HepG2 (cell line): ENCODE results near the gene TMUB1. TPM values are rescaled to one million over a fixed set of nuclear protein-coding genes. Genes with fewer than 3 reads are reported as not detected.

Source experiments
- ATF2 ChIP-seq: sonication (generic); formaldehyde crosslinking; IDR thresholded peaks from 2 replicates; pipeline ENCODE4 v1.4.0; 2020; ENCODE audit warnings: missing genetic modification reagents
- CC2D1A ChIP-seq: sonication (generic); formaldehyde crosslinking; IDR thresholded peaks from 2 replicates; pipeline ENCODE4 v1.8.1; 2023; ENCODE audit warnings: mild to moderate bottlenecking, missing genetic modification reagents
- GMEB2 ChIP-seq: IDR thresholded peaks from 2 replicates; pipeline ENCODE4 v1.6.1; 2016; ENCODE audit warnings: missing biosample characterization, missing genetic modification reagents, low read depth
- KLF12 ChIP-seq: sonication (generic); formaldehyde crosslinking; IDR thresholded peaks from 2 replicates; pipeline ENCODE4 v1.4.0; 2020; ENCODE audit warnings: missing genetic modification reagents, borderline replicate concordance
- MED1 ChIP-seq: sonication (generic); formaldehyde crosslinking; IDR thresholded peaks from 2 replicates; pipeline ENCODE4 v1.4.0; 2020; ENCODE audit warnings: missing genetic modification reagents
- NCOA1 ChIP-seq: sonication (generic); formaldehyde crosslinking; IDR thresholded peaks from 2 replicates; pipeline ENCODE4 v1.9.0; 2021; ENCODE audit warnings: missing genetic modification reagents
- SMARCC2 ChIP-seq: fragments of 450-650 bp; IDR thresholded peaks from 2 replicates; pipeline ENCODE4 v1.6.1; 2017; ENCODE audit warnings: antibody characterized with exemption, mild to moderate bottlenecking
- TMF1 ChIP-seq: sonication (generic); formaldehyde crosslinking; IDR thresholded peaks from 2 replicates; pipeline ENCODE4 v1.8.1; 2022; ENCODE audit warnings: low read depth, missing genetic modification reagents
- ZBTB44 ChIP-seq: sonication (generic); formaldehyde crosslinking; IDR thresholded peaks from 2 replicates; pipeline ENCODE4 v1.4.0; 2020; ENCODE audit warnings: missing genetic modification reagents
- ZNF251 ChIP-seq: sonication (generic); formaldehyde crosslinking; IDR thresholded peaks from 2 replicates; pipeline ENCODE4 v1.9.0; 2021; ENCODE audit warnings: mild to moderate bottlenecking, missing genetic modification reagents
- ZNF275 ChIP-seq: sonication (generic); formaldehyde crosslinking; IDR thresholded peaks from 2 replicates; pipeline ENCODE4 v1.8.0; 2022; ENCODE audit warnings: missing genetic modification reagents, mild to moderate bottlenecking, inconsistent platforms, borderline replicate concordance
- ZNF773 ChIP-seq: sonication (generic); formaldehyde crosslinking; IDR thresholded peaks from 2 replicates; pipeline ENCODE4 v1.4.0; 2020; ENCODE audit warnings: missing genetic modification reagents, borderline replicate concordance
- ZNF780A ChIP-seq: sonication (generic); formaldehyde crosslinking; IDR thresholded peaks from 2 replicates; pipeline ENCODE4 v1.8.0; 2022; ENCODE audit warnings: mild to moderate bottlenecking, missing genetic modification reagents, moderate library complexity
- polyA plus RNA-seq, 8 experiments: library from polyadenylated mRNA; depleted of rRNA in 3 of 8; stranded (reverse) in 7 of 8; unstranded in 1 of 8; fragments of >200 nt; fragmentation: Illumina TruSeq in 4 of 8; extraction: Trizol in 4 of 8; gene quantifications; 2 replicates each; pipeline versions ENCODE4 v1.2.1 to v1.2.3, GENCODE V29; 2011 to 2016; ENCODE audit warnings: low read depth in 4 of 8, missing spikeins in 1 of 8, mixed read lengths in 1 of 8; ENCODE audit not compliant: insufficient read depth in 1 of 8
- total RNA-seq, 5 experiments: library from RNA; depleted of rRNA; stranded (reverse); fragments of >200 nt; fragmentation: Illumina TruSeq; extraction: Trizol; gene quantifications; 2 replicates each; pipeline ENCODE4 v1.2.3, GENCODE V29; 2016; ENCODE audit warnings: low read depth in 1 of 5

TMUB1 gene
- total and polyA plus RNA-seq, 2 of the 13 experiments (the other 11 are each of a cell fraction or from before 2014, with no cell fraction given): 44.8 to 51.6 TPM

- TF ChIP-seq ZNF275 (no peak), GMEB2 (no peak), ZNF780A (CRISPR knock-in tag) (no peak), NCOA1 (CRISPR knock-in tag) (0 out of 2 replicates have a peak, but pooled peaks have one; percentile 21), ZNF251 (no peak), ZBTB44 (CRISPR knock-in tag) (0 out of 2 replicates have a peak, but pooled peaks have one; percentile 12), TMF1 (no peak), CC2D1A (CRISPR knock-in tag) (no peak), ATF2 (no peak), SMARCC2 (no peak), MED1 (CRISPR knock-in tag) (peak; percentile 12; the same call in 1 of the 2 replicates), KLF12 (CRISPR knock-in tag) (0 out of 2 replicates have a peak, but pooled peaks have one; percentile 5), ZNF773 (CRISPR knock-in tag) (0 out of 2 replicates have a peak, but pooled peaks have one; percentile 9)
Measured at GRCh38 chr7:151081170-151082101, 1.9 kb downstream of the TMUB1 start (continued).
